GM19463 (cell line): ENCODE measurements around the gene LTBP2.

Experiments
- ATAC-seq: cut with Tn5 transposase; IDR thresholded peaks from one replicate; pipeline ENCODE4 v1.9.1; 2021; ENCODE audit warnings: mild to moderate bottlenecking, moderate library complexity; ENCODE audit not compliant: unreplicated experiment

LTBP2 gene

GRCh38 chr14:74510223-74510931 lies 101.7 kb downstream of the LTBP2 start:
- no peak for ATAC-seq

- no peak for ATAC-seq
Observed at GRCh38 chr14:74509587-74510222, 102.3 kb downstream of the LTBP2 start.

GRCh38 chr14:74508844-74509428 lies 103.1 kb downstream of the LTBP2 start:
- ATAC-seq: no peak

DNA sequence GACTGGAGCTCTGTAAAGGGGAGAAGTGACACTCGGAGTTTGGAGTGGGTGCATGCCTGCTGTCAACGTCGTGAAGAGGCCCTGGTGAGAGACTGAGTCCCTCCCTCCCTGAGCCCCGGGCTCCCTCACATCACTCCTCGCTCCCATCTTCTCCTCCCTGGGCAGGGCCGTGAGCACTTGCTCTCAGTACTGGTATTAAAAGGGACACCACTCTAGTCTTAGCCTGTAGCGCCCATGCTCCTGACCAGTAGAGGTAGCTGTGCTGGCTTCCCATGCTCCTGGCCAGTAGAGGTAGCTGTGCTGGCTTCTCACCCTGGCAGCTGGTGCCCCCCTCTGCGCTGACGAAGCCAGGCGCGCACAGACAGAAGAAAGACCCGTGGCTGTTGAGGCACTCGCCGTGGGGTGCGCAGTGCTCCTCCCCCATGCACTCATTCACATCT lies 103.7 kb downstream of the LTBP2 start:
- ATAC-seq: no peak

DNA sequence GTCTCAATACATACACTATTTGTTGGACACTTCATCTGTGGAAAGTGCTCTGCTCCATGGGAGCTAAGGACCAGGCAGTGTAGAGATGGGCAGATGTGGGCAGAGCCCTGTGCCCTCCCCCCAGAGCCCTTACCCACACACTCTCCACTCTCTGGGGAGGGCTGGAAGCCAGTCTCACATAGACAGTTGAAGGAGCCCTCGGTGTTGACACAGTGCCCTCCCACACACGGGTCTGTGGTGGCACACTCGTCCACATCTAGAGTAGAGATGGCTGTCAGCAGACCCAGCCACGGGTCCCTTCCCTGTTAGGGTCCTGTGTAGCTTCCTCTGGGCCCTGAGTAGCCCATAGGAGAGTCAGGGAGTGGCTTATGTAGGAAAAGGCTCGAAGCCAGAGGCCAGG lies 104.2 kb downstream of the LTBP2 start:
- ATAC-seq: no peak

GRCh38 chr14:74507085-74507484 lies 105.0 kb downstream of the LTBP2 start:
- no peak for ATAC-seq

DNA sequence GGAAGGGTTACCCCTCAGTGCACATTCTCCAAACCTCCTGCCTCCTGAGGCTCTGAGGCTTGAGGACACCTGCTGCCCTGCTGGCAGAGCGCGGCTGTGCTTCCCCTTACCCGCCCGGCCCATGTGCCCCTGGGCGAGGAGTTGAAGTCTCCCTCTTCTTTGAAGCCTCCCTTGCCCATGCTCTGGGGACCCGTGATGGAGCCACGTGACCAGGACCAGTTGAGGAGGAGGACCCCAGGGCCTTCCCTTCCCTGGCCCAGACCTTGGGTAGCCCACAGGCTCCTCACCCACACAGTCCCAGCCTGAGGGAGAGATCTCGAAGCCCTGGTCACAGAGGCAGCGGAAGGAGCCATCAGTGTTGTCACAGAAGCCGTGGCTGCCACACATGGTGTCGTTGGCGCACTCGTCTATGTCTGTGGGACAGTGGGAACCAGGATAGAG lies 105.6 kb downstream of the LTBP2 start:
- no peak for ATAC-seq

- ATAC-seq: no peak
Observed at GRCh38 chr14:74505831-74506230, 106.2 kb downstream of the LTBP2 start.

- no peak for ATAC-seq
Observed at GRCh38 chr14:74504874-74505720, 106.9 kb downstream of the LTBP2 start.

DNA sequence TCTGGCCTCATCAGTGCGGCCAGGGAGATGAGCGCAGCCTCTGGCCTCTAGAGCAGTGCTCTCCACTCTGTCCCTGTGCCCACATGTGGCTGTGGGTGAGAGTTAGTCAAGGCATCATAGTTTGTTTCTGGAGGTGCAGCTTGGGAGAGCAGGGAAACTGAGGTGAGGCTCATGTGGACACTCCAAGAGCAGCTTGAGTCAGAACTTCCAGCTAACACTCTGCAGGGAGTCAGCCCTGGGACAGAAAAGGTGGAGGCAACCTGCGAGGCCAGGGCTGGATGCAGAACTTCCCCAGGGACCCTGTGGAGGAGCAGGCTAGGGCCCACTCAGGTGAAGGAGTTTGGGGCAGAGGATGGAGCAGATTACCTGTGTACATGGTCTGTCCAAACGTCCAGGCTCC lies 107.6 kb downstream of the LTBP2 start:
- no peak for ATAC-seq

GRCh38 chr14:74503938-74504335 lies 108.1 kb downstream of the LTBP2 start:
- ATAC-seq: no peak

DNA sequence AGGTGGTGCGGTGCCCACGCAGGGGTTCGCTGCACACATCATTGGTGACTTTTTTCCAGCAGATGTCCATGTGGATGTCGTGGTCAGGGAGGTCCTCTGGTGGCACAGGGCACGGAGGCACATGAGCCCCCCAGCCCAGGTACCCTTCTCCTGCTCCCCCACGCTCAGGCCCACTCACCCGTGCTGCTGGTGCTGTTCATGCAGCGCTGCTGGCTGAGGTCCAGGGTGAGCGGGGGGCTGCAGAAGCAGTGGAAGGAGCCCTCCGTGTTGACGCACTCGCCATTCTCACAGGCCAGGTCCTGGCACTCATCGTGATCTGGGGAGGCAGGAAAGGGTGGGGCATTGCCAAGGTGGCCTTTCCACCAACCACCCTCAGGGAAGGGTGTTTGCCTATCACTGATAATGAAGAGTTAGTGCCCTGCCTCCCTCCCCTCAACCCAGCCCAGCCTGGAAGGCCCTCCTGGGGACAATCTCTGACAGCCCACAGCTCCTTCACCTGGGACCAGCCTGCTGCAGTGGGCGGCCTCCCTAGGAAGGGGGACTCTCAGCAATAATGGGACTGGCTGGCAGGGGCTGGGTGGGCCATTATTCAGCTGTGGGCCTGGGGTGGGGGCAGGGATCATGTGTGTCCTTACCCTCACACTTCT lies 108.6 kb downstream of the LTBP2 start:
- no peak for ATAC-seq

DNA sequence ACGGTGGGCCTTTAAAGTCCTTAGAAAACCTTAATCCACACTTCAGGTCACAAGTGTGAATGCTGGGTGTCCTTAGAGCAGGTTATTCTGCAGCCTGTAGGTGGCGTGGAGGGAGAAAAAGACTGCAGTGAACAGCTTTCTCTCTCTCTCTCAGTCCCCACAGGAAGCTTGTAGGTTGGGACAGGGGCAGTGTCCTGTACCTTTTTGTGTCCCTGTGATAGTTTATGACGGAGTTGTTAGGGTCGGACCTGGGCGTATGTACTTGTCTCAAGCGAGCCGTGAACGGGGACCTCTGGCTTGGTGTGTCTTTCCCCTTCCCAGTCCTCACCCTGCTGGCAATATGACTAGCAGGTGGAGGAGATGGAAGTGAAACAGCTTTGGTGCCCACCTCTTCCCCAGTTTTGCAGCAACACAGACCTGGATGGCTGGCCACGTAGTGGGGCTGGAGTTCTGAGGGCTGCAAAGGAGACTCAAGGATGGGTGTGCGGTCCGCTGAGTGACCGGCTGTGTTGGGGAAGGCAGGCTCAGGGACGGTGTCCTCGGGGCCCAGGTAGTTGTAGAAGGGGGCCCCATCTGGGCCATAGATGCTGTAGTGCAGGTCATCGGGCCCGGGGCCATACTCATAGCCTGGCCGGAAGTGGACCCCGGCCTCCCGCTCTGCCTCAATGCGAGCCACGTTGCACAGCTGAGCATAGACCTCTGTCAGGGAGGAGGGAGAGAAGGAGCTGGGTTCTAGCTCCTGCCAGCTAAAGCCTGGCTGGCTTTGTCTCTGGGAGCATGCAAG lies 109.6 kb downstream of the LTBP2 start:
- no peak for ATAC-seq

DNA sequence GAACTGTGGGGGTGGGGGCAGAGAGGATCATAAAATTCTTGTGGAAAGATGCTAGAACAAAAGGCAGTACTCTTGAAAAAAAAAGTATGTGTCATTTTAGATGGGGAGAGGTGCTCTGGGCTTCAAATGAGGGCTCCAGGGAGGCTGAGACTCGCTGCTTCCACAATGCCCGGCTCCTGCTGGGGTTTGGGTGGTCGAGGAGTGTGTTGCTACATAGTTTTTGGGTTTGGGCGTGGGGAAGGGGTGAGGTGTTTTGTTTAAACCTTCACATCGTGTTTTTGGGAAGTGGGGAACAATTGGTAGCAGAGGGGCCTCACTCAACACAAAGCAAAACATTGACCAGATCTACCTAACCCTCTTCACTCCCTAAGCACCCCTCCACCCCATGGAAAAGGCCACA lies 110.3 kb downstream of the LTBP2 start:
- no peak for ATAC-seq

DNA sequence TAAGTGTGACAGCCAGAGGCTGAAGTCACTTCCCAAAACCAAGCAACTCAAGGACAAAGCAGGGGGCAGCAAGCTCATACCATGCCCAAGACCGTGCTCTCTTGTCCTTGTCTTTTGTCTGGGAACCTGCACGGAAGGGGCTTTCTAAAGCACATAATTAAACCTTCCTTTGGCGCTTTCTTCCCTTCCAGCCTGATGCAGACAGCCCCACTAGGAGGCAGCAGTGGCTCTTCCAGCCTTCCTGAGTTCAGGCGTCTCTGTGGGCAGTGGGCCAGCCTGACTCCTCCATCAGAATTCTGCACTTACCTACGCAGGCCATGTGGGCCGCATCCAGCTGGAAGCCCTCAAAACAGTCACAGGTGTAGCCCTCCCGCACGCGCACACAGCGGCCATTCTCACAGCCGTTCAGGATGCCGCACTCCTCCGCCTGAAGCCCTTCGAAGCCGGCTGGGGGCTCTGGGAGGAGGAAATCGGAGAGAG lies 110.9 kb downstream of the LTBP2 start:
- ATAC-seq: no peak

DNA sequence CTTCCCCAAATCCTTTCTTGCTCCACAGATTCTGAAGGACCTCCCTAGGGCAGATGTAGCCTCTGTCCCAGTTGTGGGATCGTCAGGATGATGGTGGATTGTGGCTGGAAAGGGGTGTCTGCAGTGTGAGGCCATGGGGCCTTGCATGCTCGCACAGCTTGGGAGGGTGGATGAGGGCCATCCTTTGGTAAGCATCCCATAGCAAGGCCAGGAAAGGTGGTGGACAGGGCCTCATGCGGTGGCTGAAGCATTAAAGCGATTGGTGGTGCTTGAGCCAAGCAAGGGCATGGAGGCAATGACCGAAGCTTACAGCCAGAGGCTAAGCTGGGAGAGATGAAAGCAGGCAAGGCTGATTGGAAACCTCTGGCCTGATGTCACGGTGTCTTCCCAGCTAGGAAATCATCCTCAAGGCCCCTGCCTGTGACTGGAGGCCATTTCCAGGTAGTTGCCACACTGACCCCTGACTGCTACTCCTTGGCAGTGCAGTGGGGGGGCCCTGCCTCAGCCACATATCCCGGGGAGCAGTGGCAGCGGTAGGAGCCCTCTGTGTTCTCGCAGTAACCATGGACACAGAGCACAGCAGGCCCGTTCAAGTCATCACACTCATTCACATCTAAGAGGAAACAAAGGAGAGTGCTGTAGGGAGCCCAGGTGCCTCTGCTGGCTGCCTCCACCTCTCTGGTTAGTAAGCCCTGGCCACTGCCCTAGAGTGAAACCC lies 111.5 kb downstream of the LTBP2 start:
- ATAC-seq: no peak

GRCh38 chr14:74495356-74495755 lies 116.7 kb downstream of the LTBP2 start:
- ATAC-seq: no peak

DNA sequence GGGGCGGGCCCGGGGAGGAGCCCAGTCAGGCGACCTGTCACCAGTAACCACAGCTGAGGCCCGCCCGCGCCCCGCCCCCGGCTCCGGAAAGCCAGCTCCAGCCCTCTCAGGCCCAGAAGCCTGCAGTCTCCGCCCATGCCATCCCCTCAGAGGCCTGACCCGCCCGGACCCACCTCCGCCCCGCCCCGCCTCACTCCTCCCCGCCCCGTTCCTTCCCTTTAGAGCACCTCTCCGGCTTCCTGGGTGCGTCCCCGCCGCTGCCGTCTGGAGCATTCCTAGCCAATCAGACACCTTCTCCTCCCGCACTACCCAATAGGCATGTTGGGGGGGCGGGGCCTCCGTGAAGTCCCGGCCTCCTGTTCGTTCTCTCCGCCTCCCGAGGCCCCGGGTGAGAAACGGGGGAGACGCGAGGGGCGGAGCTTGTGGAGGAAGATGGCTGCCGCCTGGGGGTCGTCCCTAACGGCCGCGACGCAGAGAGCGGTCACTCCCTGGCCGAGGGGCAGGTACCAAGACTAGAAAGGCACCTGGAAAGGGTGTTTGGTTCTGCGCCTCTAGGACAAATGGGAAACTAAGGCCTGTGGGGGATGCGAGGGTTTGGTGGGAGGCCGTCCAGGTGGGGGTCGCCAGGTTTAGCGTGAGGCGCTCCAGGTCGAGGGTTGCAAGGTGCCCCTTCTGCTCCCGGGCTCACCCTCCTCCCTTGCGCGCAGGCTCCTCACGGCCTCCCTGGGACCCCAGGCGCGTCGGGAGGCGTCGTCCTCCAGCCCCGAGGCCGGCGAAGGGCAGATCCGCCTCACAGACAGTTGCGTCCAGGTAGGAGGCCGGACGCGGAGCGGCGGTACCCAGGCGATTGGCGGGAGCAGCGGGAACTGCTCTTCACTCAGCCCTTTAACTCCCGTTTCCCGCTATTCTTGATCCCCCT lies 118.4 kb downstream of the LTBP2 start, which contains the start of gene ISCA2:
Gene ISCA2, plus strand, starts transcription at position 423 of the 919 bp plus-strand sequence. Its CDS starts 10 bp downstream, at position 433.
- peak; percentile 85 for ATAC-seq
